ENCODE results near the gene SEC23B. TPM values are rescaled to one million over a fixed set of nuclear protein-coding genes. Genes with fewer than 3 reads are reported as not detected.

Gene SEC23B
- polyA plus RNA-seq = 27.5 and 34.9 TPM in 2 replicates

DNA sequence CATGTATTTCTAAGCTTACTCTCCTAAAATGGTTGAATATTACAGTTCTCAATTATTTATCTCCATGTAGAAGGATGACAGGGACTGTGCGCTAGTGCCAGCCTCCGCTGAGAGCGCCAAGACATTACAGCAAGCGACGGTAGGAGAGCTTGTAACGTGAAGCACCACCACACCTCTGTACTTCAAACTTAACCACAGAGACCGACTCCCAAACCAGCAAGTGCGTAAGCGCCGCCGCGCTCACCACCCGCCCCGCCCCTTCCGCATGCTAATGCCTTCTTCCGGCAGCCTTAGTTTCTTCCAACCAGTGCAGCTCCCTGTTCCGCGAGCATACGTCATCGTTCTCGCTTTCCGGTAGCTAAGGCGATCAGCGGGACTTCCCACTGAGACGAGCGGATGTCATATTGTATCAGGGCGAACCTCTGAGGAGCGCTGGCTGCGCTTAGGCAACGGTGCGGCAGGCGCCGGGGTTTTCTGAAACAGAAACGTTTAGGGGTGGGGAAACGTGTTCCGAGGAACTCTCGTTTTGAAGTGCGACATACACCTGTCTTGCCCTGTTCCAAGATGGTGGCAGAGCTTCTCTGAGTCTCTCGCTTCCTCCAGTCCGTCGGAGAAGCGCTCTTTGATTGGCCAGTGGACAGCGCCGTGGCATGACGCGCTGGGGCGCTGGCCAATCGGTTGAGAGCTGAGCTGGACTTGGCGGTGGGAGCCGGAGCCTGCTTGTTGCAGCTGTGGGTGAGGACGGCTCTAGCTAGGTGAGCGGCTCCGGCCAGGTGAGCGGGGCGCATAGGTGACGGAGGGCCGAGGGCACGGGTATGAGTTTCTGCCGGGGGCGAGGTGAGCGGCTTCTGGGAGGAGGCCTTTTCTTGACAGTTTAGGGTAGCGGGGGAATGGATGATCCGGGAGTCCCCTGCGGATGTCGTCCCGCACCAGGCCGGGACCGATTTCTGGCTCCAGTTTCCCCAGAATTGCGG is at the start of gene SEC23B:
TSS of gene SEC23B (plus strand) at position 723 of the 974 bp plus-strand sequence. CDS start 2,896 bp downstream, outside the sequence.

DNA sequence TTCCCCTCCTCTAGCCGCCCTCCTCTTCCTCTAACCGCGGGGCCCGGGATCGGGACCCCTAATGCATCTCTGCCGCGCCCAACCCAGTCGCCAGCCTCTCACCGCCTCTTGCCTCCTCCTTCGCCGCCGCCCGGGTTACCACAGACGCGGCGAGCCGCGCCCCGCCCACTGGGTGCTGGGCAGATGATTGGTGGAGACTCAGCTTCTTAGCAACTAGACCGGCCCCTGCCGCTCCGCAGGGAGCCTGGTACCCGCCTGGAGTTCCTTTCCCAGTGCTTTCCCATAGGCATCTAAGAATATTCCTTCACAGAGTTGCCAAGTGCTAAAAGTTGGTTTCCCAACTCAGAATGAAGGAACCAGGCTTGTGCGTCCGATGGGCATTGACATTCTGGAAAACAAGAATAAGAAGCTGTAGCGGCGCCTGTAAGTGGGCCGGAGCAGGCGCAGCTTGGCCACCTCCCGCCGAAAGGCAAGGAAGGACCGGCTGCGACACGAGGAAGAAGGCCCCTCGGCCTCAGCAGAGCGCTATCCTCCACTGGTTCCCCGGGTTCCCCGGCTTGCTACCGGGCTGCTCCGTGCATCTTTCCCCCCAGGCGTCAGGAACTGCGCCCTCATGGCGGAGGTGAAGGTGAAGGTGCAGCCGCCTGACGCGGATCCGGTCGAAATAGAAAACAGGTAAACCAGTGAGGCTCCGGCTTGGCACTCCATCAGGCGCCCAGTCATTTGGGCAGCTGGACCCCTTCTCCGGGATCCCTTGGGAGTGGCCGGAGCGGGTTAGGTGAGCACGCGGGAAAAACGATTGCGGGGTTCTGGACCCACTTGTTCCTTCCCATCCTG is 40.6 kb upstream of the SEC23B start, which contains the start of the genes DZANK1 and POLR3F:
TSS of gene DZANK1 (minus strand) at position 137 of the 837 bp plus-strand sequence. CDS start 1,672 bp downstream, outside the sequence.
TSS of gene POLR3F (plus strand) at position 497 of the 837 bp plus-strand sequence. CDS start at position 614, 117 bp downstream.

DNA sequence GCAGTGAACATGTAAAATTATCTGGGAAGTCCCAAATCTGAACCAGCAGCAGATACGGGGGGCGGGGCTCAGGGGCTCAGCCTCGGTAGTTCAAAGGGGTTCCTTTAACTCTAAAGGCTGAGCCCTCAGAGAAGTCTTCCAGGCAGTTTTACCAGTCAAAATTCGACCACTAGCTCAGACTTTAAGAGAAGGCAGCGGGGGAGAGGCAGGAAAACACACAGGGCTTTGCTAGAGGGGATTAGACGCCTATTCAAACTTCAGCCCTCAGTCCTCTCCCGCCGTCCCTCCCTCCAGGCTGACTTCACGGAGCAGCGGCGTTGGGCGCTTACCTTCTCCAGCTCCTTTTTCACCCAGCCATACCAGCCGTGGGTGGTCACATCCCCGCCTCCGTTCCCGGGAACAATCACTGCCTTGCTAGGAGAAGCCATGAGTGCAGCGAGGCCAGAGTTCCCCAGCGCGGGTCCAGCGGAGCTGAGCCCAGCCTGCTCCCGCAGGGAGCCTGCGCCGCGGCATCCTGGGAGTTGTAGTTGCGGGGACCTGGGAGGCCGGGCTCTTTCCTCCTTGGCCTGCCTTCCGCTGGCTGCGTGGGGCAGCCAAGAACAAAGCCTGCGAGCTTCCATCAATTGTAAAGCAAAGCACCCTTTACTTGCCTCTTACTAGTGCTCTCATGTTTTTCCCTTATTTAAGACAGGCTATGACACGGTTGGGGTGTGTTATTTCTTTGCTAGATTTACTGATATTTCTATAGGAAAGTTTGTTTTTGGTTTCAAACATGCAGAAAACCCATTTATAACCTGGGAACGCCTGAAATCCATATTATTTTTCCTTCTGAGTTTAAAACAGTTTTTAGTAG is 10.8 kb upstream of the SEC23B start, which contains the start of gene RBBP9:
TSS of gene RBBP9 (minus strand) at position 486 of the 853 bp plus-strand sequence. CDS start at position 428, 58 bp downstream.

DNA sequence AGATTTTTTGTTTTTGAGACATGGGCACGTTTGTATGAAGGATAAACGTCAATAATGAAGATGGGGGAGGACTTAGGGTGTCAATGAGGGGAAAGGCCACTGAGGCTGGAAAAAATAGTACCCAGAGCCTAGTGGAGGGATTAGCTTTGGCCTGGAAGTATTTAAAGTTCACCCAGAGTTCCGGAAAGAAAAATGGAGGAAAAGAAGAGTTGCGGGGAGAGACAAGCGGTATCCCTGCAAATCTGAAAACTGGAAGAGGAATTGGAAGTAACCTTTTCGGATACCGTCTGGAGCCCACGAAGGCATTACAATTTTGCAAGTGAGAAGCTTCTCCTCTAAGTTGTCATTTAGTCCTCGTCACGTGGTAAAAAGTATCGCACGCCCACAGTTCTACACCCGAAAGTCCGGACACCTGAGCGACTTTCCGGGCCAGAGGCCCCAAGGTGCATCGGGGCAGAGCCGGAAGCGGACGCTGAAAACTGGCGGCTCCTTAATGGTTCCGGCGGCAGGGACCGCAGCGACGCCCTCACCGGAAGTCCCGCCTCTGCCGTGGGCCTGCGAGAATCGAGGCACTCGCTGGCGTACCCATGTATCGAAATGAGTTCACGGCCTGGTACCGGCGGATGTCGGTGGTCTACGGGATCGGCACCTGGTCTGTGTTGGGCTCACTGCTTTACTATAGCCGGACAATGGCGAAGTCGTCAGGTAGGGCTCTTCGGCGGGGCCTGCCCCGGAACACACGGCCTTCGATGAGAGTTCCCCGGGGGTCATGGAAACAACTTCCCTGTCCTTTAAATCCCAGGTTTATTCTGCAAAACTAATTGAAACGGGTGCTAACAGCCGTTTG is 59.4 kb downstream of the SEC23B start, which contains the start of gene SMIM26:
TSS of gene SMIM26 (plus strand) at position 541 of the 847 bp plus-strand sequence. CDS start at position 588, 47 bp downstream.

DNA sequence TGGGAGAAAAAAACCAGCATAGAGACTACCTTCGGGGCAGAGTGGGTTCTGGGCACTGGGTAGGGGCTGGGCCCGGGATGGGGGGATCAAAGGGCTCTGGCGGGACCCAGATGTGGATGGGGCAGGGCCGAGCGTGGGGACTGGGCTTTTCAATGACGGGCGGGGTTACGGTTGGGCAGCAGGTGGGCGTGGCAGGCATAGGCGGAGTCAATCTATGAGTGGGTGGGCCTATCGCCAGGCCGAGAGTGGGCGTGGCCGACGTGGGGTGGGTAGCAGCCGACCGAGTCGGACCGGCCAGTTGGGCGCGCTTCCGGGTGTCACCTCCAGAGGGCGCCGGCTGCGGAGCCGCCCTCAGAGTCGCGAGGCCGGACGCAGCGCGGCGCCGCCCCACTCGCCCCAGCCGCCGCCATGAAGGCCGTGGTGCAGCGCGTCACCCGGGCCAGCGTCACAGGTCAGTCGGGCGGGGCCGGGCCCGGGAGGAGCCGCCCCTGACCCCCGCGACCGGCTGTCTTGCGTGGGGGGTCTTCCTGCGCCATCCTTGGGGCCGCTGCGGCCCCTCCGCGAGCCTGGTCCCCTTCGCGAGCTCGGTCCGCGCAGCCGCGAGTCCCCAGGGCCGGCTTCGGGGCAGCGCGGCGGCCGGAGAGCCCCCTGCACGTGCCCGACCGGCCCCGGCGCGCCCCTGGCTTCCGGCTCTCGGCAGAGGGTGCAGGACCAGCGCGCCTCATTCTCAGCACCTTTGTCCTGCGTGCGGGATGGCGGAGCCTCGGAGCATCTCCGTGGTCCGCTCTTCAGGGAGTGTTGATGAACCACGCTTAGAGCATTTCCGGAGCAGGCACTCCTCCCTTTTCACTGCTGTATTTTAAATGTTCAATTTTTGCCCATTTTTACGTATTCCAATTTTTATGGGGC is 80.2 kb downstream of the SEC23B start, which contains the start of gene DTD1:
TSS of gene DTD1 (plus strand) at position 390 of the 909 bp plus-strand sequence. CDS start at position 409, 19 bp downstream.

Other genes with a start within 250 kb of the SEC23B start
- gene ZNF133, start 219.4 kb upstream of the SEC23B start, polyA plus RNA-seq = 2.3 and 7.4 TPM in 2 replicates
- gene DZANK1, start 40.9 kb upstream of the SEC23B start, polyA plus RNA-seq = 4.7 and 6.2 TPM in 2 replicates
- 24.1 and 27.0 TPM in 2 replicates for gene POLR3F, start 40.5 kb upstream of the SEC23B start, polyA plus RNA-seq
- 2.0 and 3.3 TPM in 2 replicates for gene RBBP9, start 10.7 kb upstream of the SEC23B start, polyA plus RNA-seq
- 532 and 592 TPM in 2 replicates for gene SMIM26, start 59.5 kb downstream of the SEC23B start, polyA plus RNA-seq
- gene DTD1, start 80.1 kb downstream of the SEC23B start, polyA plus RNA-seq = 30.0 and 30.5 TPM in 2 replicates

All from Purkinje cell (primary cell).